MM.1S (cell line): ENCODE data around the gene AKAP6.

ENCODE experiments used
- CTCF ChIP-seq: fragments of 300-600 bp; sonication (generic); IDR thresholded peaks from 2 replicates; pipeline ENCODE4 v1.5.1; 2016; ENCODE audit warnings: antibody characterized with exemption, low read length, mixed read lengths
- EZH2 ChIP-seq: fragments of 300-600 bp; sonication (generic); optimal IDR thresholded peaks from 2 replicates; pipeline ENCODE3; 2017; ENCODE audit warnings: low read depth, mild to moderate bottlenecking, antibody characterized with exemption, low read length, mixed read lengths
- EZH2phosphoT487 ChIP-seq: fragments of 300-600 bp; sonication (generic); IDR thresholded peaks from 2 replicates; pipeline ENCODE4 v1.6.1; 2018; ENCODE audit warnings: antibody characterized with exemption, low read length

GRCh38 chr14:32637582-32637981, 308.5 kb downstream of the AKAP6 start:
- TF ChIP-seq CTCF (no peak), EZH2phosphoT487 (no peak), EZH2 (no peak)
